HG02884 (cell line): ENCODE data around the gene RUSF1.
A peak's percentile ranks its signal among the peaks of the same experiment; 100 is the strongest.
"Not testable (repeated sequence)": the region's sequence is repeated elsewhere in the genome, so short reads cannot be mapped to it uniquely, and the experiment has no call there.

Experiments
- ATAC-seq: cut with Tn5 transposase; IDR thresholded peaks from one replicate; pipeline ENCODE4 v1.9.1; 2021; ENCODE audit warnings: mild to moderate bottlenecking, moderate library complexity; ENCODE audit not compliant: unreplicated experiment

The RUSF1 gene

DNA sequence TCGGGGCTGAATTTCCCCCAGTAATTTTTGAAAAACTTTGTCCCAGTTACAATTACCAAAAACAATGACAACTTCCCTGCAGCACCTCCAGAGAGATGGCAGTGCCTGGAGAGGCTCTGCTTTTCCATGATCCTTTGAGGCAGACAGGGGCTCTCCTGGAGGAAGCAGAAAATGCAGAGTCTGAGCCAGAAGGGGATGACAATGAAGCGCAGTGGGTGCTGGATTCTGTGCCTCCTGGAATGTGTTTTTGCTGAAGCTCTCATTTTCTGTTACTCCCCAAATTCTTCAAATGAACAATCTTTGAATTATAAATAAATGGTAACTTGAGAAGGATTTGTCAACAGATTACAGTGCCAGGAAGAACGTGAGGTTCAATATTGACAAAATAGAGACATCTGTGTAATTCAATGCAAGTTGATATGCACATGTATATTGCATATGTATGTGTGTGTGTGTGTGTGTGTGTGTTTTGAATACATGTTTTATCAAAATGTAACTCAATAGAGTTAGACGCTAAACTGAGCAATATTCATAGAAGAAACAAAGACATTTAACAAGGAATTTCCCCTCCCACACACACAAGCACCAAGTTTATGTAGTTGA lies 9.7 kb upstream of the RUSF1 start:
- no peak for ATAC-seq

DNA sequence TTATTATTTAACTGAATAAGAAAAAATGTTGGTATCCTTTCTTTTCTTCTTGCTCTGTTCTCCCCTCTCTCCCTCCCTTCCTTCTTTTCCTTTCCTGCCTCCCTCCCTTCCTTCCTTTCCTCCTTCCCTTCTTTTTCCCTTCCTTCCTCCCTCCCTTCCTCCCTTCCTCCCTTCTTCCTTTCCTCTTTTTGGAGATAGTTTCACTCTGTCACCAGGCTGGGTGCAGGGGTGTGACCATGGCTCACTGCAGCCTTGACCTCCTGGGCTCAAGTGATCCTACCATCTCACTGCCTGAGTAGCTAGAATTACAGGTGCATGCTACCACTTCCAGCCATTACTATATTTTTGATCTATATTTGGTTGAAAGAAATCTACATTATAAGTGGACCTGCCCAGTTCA lies 5.7 kb upstream of the RUSF1 start:
- ATAC-seq: no peak

DNA sequence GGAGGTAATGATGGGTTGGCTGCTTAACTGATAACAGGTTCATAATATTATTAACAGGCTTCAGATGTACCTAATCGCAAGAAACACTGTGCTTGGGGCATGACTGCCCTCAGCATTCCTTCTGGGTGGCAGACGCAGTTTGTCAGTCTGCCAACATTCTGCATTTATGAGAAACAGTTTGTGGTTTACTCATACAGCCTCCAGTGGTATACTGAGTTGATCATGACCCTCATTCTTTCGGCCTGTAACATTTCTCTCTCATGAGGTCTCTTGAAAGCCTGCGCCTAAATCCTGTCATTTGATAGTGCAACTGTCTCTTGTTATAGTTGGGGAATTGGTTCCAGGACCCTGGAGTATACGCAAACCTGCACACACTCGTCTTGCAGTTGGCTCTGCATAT lies 4.9 kb upstream of the RUSF1 start:
- no peak for ATAC-seq

DNA sequence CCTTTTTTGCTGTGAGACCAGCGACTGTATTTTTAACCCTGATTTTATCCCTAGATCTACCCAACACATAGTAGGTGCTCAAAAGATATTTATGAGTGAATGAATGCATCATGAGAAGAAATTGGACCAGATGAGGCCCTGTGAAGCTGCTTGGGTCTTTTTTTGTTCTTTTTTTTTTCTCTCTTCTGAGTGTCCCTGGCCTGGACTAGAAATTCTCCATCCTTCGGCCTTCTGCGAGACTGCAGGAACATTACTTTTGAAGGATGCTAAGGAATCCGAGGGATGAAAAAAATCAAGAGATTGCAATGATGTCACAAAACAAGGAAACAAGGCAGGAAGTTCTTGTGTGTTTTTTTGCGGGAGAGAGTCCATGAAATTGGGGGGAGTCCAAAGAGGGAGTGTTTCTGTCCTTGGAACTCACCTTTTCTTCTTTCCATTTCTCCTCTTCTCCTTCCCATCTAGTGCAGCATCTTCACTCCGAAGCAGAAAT lies 560 bp upstream of the RUSF1 start:
- ATAC-seq: no peak

DNA sequence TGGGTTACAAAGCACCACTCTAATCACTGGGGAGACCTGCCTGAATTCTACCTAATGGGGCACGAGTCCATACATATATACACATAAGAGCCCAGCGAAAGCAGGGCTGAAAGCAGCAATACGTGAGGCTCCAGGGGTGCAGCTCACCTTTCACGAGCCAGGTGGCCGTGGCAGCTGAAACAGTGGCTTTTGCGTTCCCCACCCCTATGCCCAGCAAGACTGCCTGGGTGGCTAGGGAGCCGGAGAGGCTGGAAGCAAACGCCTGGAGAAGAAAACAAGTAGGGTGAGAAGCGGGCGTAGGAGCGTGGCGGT lies 618 bp downstream of the RUSF1 start:
- no peak for ATAC-seq

DNA sequence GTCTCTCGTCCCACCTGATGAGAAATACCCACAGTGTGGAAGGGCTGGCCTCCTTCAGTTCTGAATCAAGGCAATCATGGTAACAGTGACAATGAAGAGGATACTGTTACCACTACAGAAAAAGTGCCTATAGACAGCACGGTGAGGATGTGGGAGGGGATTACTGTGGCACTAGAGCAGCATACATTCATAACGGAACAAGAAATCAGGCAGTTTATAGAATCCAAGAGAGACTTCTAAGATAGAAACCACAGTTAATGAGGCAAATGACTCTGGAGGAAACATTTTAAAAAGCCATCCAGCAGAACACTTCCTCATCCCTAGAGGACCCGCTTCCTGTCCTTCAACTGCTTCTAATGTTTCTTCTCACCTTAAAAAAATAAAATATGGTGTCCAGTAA lies 2.7 kb downstream of the RUSF1 start:
- ATAC-seq: peak; percentile 61

DNA sequence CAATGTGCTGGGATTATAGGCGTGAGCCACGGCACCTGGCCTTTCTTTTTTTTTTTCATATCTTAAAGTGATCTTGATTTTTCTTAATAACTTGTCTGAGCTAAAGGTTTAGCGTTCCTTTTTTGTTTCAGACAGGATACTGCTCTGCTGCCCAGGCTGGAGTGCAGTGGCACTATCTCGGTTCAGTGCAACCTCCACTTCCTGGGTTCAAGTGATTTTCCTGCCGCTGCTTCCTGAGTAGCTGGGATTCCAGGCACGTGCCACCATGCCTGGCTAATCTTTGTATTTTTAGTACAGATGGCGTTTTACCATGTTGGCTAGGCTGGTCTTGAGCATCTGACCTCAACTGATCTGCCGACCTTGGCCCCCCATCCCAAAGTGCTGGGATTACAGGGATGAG lies 4.0 kb downstream of the RUSF1 start:
- ATAC-seq: no peak

DNA sequence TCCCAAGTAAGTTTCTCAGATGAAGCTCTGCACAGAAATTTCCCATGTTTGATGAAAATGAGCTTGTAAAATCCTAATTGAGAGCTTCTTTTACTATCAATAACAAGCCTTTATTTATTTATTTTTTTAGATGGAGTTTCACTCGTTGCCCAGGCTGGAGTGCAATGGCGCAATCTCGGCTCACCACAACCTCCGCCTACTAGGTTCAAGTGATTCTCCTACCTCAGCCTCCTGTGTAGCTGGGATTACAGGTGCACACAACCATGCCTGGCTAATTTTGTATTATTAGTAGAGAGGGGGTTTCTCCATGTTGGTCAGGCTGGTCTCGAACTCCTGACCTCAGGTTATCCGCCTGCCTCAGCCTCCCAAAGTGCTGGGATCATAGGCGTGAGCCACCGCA lies 4.6 kb downstream of the RUSF1 start:
- ATAC-seq: not testable (repeated sequence)

DNA sequence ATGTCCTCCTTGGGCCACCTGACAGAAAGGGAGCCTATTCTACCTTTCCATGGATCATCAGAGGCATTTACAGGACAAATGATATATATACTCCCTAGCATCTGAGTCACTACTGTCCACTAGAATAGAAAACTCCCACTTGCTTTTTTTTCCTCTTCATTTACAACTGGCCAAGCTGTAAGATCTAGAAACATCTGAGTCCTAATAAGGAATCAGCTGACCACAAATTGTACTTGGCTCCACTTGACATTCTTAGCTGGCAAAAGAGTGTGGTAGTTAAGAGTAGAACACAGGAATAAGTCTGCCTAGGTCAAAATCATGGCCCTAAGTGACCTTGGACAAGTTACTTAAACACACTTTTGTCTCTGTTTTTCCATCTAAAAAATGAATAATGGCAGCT lies 5.2 kb downstream of the RUSF1 start:
- no peak for ATAC-seq

DNA sequence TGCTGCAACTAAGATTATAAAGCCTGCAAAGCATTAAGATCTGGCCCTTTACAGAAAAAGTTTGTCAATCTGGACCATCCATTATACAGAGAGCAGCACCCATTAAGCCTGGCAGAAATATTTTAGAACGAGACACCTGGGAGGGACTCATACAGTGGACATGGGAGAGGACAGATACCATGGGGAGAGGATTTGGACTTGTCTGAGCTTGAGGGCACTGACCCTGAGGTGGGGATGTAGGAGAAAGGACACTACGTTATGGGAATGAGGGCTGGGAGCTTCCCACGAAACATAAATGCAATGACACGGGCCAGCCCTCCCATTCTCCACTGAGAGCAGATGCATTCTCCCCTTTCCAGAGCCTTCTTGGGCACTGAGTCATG lies 6.2 kb downstream of the RUSF1 start:
- no peak for ATAC-seq

DNA sequence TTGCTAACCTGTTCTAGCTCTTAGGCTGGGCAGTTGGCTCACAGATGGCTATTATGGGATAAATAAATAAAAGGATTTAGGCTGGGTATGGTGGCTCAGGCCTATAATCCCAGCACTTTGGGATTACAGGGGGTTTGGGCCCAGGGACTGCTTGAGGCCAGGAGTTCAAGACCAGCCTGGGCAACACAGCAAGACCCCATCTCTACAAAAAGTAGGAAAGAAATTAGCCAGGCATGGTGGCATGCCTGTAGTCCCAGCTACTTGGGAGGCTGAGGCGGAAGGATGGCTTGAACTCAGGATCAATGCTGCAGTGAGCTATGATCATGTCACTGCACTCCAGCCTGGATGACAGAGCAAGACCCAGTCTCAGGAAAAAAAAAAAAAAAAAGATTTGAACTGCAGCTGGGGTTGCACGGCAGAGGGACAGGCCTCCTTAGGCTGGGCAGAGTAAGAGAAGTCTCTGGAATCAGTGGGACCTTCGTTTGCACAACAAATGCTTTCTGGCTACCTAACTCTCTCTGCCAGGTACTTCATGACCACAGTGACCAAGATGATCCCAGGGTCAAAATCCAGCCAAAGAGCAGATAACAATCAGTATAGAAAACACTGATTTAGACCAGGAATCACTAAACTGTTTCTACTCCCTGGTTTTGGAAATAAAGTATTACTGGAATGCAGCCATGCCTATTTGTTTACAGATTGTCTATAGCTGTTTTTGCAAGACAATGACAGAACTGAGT lies 6.8 kb downstream of the RUSF1 start:
- no peak for ATAC-seq

DNA sequence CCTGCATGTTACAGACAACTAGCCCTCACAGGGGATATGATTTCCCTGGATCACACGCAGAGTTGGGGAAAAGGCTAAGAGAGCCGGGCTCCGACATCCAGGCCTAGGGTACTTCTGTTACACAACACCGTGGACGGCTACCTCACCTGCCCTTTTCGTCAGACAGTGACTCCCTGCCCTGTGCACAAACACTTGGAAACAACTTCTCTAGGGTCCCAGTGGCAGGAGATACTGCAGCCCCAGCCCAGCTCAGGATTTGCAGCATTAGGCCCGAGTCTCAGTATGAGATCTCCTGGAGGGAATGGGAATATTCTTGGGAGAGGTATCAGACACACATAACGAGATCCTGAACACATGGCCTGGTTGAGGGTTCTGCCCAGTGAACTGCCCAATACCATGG lies 8.3 kb downstream of the RUSF1 start:
- no peak for ATAC-seq

DNA sequence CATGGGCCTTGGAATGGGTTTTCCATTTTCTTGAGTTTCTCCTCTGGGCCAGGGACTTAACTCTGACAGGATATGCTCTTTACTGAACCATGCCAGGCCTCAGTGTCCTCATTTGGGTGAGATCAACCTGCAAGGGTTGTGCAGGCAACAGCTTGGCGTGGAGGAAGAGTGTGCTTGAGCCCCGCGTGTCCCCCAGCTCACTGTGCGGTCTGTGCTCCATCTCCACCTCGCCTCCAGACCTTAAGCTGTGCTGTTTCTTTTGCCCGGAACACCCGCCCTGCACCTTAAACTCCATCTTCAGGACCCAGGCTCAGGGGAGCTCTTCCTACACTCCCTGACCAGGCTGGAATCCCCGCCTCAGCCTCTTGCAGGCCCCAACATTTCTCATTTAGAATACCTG lies 9.7 kb downstream of the RUSF1 start:
- ATAC-seq: no peak

DNA sequence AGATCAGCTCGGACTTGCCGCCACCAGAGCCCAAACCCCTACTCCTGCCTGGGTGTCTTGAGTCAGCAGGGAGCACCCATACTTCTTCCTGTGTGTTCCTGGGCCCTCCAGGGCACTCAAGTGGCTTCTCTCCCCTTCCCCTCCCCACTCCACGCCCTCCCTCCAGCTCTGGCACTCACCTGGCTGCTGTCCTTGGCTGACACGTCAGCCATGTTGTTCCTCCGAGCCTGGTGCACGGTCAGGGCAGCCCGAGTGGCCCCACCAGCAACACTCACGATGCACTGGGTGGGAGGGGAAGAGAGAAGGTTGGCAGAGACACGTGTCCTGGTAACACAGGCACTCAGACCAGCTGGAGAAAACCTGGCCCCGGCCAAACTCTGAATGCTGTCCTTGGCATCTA lies 11.5 kb downstream of the RUSF1 start:
- no peak for ATAC-seq

DNA sequence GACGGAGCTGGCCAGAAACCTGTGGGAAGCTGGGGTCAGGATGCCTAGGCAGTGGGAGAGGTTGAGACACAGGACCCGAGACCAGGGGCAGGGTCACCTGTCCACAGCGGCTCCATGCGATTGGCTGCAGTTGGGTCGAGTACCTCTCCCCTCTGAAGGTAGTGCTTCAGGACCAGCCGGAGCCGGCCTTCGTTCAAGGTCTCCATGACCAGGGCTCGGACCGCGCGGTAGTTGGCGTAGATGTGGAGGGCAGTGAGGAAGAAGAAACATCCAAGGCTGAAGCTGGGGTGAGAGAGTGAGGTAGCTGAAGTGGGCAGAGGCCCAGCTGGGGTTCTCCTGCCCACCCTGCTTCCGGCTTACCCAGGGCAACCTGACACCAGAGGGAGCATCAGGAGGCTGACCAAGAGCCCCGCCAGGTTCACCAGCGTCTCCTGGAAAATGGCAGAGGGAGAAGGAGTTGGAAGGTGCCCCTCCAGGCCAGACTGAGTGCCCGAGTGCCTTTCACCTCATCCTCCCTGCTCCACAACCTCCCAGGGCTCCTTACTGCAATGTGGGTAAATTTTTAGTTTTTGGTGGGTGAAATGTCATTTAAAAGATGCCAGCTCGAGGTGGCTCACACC lies 14.6 kb downstream of the RUSF1 start:
- no peak for ATAC-seq

DNA sequence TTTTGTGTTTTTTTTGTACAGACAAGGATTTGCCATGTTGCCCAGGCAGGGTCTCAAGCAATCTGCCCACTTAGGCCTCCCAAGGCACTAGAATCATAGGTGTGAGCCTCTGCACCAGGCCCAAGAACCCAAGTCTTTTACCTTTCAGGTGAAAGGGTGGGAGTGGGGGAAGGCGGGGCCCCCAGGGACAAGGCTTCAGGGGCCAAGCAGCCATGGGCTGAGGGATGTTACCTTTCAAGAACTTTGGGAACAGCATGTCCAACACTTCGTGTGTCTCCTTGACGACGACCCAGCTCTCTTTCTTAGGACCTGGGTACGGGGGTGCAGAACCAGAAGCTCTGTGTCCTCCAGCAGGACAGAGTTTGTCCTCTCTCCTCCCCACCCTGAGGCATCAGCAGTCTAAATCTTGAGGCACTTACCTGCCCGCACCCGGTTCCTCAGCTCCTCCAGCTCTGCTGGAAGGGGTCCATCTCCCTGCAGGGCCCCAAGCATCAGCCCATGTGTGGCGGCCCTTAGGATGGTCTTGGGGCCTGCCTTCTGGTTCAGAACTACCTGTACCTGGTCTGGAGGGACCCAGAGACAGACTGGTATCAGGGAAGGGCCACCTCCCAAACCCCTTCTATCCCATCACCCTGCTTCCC lies 16.3 kb downstream of the RUSF1 start:
- ATAC-seq: no peak

DNA sequence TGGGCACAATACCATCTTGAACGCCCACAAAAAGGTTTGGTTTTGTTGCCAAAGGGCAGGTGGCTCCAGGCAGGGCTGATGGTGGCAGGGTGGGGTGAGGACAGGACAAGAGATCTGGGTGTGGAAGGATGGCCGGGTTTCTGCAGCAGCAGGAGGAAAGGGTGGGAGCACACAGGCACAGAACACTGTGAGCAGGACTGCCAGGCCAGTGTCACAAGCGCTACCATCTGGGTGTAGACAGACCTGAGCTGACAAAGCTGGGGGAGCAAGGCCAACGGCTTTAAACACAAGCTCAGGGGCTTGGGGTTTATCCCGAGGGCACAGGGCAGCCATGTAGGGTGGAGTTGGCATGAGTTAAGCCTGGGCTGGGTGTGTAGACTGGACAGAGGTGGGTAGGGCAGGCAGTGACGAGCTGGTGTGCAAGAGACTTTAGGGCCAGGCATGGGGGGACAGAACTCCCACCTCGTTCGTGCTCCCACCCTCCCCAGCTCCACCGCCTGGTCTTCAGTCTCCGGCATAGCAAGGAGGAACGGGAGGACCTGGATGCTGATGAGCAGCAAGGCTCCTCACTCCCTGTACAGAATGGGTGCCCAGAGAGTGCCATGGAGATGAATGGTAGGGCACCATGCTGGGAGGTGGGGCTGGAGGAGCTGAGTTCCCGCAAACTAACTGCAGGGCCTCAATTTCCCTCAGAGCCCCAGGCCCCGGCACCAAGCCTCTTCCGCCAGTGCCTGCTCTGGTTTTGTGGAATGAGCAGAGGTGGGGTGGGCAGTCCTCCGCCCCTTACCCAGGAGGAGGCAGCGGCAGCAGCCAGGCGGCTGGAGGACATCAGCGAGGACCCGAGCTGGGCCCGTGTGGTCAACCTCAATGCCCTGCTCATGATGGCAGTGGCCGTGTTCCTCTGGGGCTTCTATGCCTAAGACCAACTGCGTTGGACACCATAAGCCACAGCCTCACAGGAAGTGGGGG lies 18.3 kb downstream of the RUSF1 start:
- no peak for ATAC-seq

DNA sequence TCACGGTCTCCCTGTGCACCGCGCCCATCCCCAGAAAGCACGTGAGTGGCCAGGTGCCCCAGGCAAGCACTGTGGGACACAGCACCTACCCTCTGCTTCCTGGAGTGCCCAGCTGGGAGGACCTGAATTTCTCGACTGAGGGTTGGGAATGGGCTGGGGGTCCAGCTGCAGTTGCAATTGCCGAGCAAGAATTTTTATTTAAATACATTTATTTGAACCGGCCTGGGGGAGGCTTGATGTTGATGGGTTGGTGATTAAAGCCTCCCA lies 19.0 kb downstream of the RUSF1 start:
- no peak for ATAC-seq

DNA sequence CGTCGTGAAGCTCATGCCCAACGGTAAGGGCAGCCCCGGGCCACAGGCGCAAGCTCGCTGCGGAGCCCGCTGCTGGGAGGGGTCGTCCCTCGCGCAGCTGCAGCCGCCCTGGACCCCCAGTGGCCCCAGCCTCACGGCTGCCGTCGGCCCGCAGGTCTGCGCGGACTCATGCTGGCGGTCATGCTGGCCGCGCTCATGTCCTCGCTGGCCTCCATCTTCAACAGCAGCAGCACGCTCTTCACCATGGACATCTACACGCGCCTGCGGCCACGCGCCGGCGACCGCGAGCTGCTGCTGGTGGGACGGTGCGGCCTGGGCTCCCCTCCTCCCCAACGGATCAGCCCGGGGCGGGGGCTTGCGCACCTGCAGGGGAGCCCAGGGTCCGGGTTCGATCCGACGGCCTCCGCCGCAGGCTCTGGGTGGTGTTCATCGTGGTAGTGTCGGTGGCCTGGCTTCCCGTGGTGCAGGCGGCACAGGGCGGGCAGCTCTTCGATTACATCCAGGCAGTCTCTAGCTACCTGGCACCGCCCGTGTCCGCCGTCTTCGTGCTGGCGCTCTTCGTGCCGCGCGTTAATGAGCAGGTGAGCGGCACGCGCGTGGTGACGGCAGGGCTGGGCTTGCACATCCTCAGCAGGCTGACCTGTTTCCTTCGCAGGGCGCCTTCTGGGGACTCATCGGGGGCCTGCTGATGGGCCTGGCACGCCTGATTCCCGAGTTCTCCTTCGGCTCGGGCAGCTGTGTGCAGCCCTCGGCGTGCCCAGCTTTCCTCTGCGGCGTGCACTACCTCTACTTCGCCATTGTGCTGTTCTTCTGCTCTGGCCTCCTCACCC lies 19.5 kb downstream of the RUSF1 start:
- ATAC-seq: no peak

DNA sequence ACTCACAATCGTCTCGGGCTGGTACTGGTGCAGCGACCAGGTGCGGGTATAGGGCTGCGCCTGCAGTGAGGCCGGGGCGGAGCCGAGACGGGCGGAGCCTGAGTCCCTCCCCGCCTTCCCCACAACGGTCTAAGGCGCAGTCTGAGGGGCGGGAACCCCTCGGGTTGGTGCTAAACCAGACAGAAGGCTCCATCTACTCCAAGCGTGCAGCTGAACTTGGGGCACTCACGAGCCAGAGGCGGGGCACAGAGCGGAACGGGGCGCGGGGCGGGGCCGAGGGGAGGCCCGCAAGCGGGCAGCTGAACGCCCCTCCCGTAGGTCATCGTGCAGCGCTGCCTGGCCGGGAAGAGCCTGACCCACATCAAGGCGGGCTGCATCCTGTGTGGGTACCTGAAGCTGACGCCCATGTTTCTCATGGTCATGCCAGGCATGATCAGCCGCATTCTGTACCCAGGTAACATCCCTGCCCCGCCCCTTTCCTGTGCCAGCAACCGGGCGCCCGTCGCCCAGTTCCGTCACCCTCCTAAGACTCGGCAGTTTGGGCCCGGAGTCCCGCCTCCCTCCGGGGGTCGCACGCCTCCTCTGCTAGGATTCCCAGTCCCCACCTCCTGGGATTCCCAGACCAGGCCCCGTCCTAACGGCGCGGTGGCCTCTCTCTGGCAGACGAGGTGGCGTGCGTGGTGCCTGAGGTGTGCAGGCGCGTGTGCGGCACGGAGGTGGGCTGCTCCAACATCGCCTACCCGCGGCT lies 20.3 kb downstream of the RUSF1 start:
- ATAC-seq: peak; percentile 84
